Mucosa of stomach (tissue), 1 donor: ENCODE measurements around the gene EIF2A.

Source experiments
- H3K27me3 ChIP-seq: one replicate; pipeline ENCODE4 v1.7.0; 2013; ENCODE audit warnings: mild to moderate bottlenecking, low read length; ENCODE audit not compliant: control insufficient read depth, insufficient read depth
- H3K36me3 ChIP-seq: one replicate; pipeline ENCODE4 v1.7.0; 2013; ENCODE audit warnings: low read length; ENCODE audit not compliant: control insufficient read depth, insufficient read depth
- H3K4me1 ChIP-seq: one replicate; pipeline ENCODE4 v1.7.0; 2013; ENCODE audit warnings: mild to moderate bottlenecking, low read length; ENCODE audit not compliant: control insufficient read depth, insufficient read depth
- H3K4me3 ChIP-seq: one replicate; pipeline ENCODE4 v1.7.0; 2013; ENCODE audit warnings: low read length
- H3K9ac ChIP-seq: one replicate; pipeline ENCODE4 v1.7.0; 2013; ENCODE audit warnings: mild to moderate bottlenecking, low read length, moderate library complexity
- H3K9me3 ChIP-seq: one replicate; pipeline ENCODE4 v1.7.0; 2013; ENCODE audit warnings: mild to moderate bottlenecking, low read length, moderate library complexity; ENCODE audit not compliant: control insufficient read depth
- donor health status: Pancreatic carcinoma.

The EIF2A gene

GRCh38 chr3:150545419-150546225, 965 bp upstream of the EIF2A start:
- Histone ChIP-seq H3K4me1 (peaks cover 12% of the 10 kb centered on the region), H3K9me3 (no peaks in the 10 kb centered on the region), H3K9ac (peak overlapping the region; percentile 94), H3K4me3 (peak overlapping the region; percentile 64), H3K27me3 (no peaks in the 10 kb centered on the region), H3K36me3 (no peaks in the 10 kb centered on the region)

GRCh38 chr3:150547045-150547741, 606 bp downstream of the EIF2A start:
- no peaks in the 10 kb centered on the region for H3K27me3 ChIP-seq
- H3K9me3 ChIP-seq = no peaks in the 10 kb centered on the region
- no peaks in the 10 kb centered on the region for H3K36me3 ChIP-seq
- peak overlapping the region; percentile 66 for H3K9ac ChIP-seq
- H3K4me1 ChIP-seq = peaks cover 12% of the 10 kb centered on the region
- peak overlapping the region; percentile 56 for H3K4me3 ChIP-seq

- no peaks in the 10 kb centered on the region for H3K9me3 ChIP-seq
- no peak overlapping the region for H3K4me3 ChIP-seq
- no peak overlapping the region for H3K9ac ChIP-seq
- no peaks in the 10 kb centered on the region for H3K4me1 ChIP-seq
- no peaks in the 10 kb centered on the region for H3K27me3 ChIP-seq
- no peaks in the 10 kb centered on the region for H3K36me3 ChIP-seq
Measured at GRCh38 chr3:150555859-150556436, 9.4 kb downstream of the EIF2A start.

GRCh38 chr3:150556792-150557191, 10.2 kb downstream of the EIF2A start:
- H3K9ac ChIP-seq = no peak overlapping the region
- no peaks in the 10 kb centered on the region for H3K27me3 ChIP-seq
- H3K36me3 ChIP-seq = no peaks in the 10 kb centered on the region
- H3K4me3 ChIP-seq = no peak overlapping the region
- H3K9me3 ChIP-seq = no peaks in the 10 kb centered on the region
- no peaks in the 10 kb centered on the region for H3K4me1 ChIP-seq

GRCh38 chr3:150557725-150558124, 11.1 kb downstream of the EIF2A start:
- no peaks in the 10 kb centered on the region for H3K9me3 ChIP-seq
- H3K4me1 ChIP-seq = no peaks in the 10 kb centered on the region
- no peaks in the 10 kb centered on the region for H3K27me3 ChIP-seq
- no peak overlapping the region for H3K9ac ChIP-seq
- no peak overlapping the region for H3K4me3 ChIP-seq
- H3K36me3 ChIP-seq = no peaks in the 10 kb centered on the region

GRCh38 chr3:150564243-150564642, 17.7 kb downstream of the EIF2A start:
- peaks cover 4% of the 10 kb centered on the region for H3K36me3 ChIP-seq

GRCh38 chr3:150567328-150567727, 20.7 kb downstream of the EIF2A start:
- H3K9me3 ChIP-seq = no peaks in the 10 kb centered on the region
- no peak overlapping the region for H3K4me3 ChIP-seq
- no peaks in the 10 kb centered on the region for H3K4me1 ChIP-seq
- no peak overlapping the region for H3K9ac ChIP-seq
- no peaks in the 10 kb centered on the region for H3K27me3 ChIP-seq
- H3K36me3 ChIP-seq = peaks cover 4% of the 10 kb centered on the region

More at GRCh38 chr3:150564243-150564642, 17.7 kb downstream of the EIF2A start:
- Histone ChIP-seq H3K9ac (no peak overlapping the region), H3K4me3 (no peak overlapping the region), H3K9me3 (no peaks in the 10 kb centered on the region), H3K27me3 (no peaks in the 10 kb centered on the region), H3K4me1 (no peaks in the 10 kb centered on the region)

- Histone ChIP-seq H3K9ac (no peak overlapping the region), H3K4me1 (peaks cover 5% of the 10 kb centered on the region), H3K27me3 (no peaks in the 10 kb centered on the region), H3K36me3 (no peaks in the 10 kb centered on the region), H3K4me3 (no peak overlapping the region), H3K9me3 (no peaks in the 10 kb centered on the region)
Measured at GRCh38 chr3:150577855-150578254, 31.3 kb downstream of the EIF2A start.

GRCh38 chr3:150581174-150581573, 34.6 kb downstream of the EIF2A start:
- Histone ChIP-seq H3K9me3 (no peaks in the 10 kb centered on the region), H3K9ac (no peak overlapping the region), H3K4me1 (peaks cover 5% of the 10 kb centered on the region), H3K4me3 (no peak overlapping the region), H3K27me3 (no peaks in the 10 kb centered on the region), H3K36me3 (no peaks in the 10 kb centered on the region)

GRCh38 chr3:150582620-150583019, 36.0 kb downstream of the EIF2A start:
- H3K27me3 ChIP-seq = no peaks in the 10 kb centered on the region
- H3K4me1 ChIP-seq = peaks cover 5% of the 10 kb centered on the region
- no peak overlapping the region for H3K9ac ChIP-seq
- H3K9me3 ChIP-seq = no peaks in the 10 kb centered on the region
- H3K4me3 ChIP-seq = no peak overlapping the region
- no peaks in the 10 kb centered on the region for H3K36me3 ChIP-seq

GRCh38 chr3:150583028-150583427, 36.4 kb downstream of the EIF2A start:
- Histone ChIP-seq H3K4me3 (no peak overlapping the region), H3K27me3 (no peaks in the 10 kb centered on the region), H3K36me3 (no peaks in the 10 kb centered on the region), H3K9ac (no peak overlapping the region), H3K9me3 (no peaks in the 10 kb centered on the region), H3K4me1 (peaks cover 5% of the 10 kb centered on the region)
